IMR-90 (cell line): ENCODE data around the gene EEIG2. TPM values are rescaled to one million over a fixed set of nuclear protein-coding genes. Genes with fewer than 3 reads are reported as not detected.

Experiments used
- ATAC-seq: fragments of 200-7000 bp; cut with Tn5 transposase; 2 replicates; pipeline ENCODE4 v1.9.1; 2020; ENCODE audit warnings: low read depth, mild to moderate bottlenecking, moderate library complexity
- BruUV-seq: library from RNA; stranded (reverse); fragments of 400-500 nt; replicated peaks from 2 replicates; lab custom pipeline; 2021; lab: Mats Ljungman, UMichigan
- CTCF ChIA-PET: fragments of 300-600 bp; formaldehyde crosslinking; extraction: SDS; loops from one replicate; lab custom pipeline; 2021; ENCODE audit warnings: antibody characterized with exemption; lab: Yijun Ruan, JAX
- POLR2A ChIA-PET: fragments of 300-600 bp; sonication (Branson Sonifier 250); formaldehyde crosslinking; loops from one replicate; lab custom pipeline; 2022; ENCODE audit warnings: antibody characterized with exemption; ENCODE audit not compliant: unreplicated experiment; lab: Charles Lee
- DNase-seq: peaks from one replicate; pipeline ENCODE4 v3.0.0; 2013
- H2AFZ ChIP-seq: replicated peaks from 2 replicates; pipeline ENCODE3; 2013; ENCODE audit warnings: low read length, mild to moderate bottlenecking; ENCODE audit not compliant: poor library complexity
- H2AK5ac ChIP-seq: 2 replicates; pipeline ENCODE4 v1.6.1; 2013; ENCODE audit warnings: low read depth, low read length, inconsistent platforms
- H2AK9ac ChIP-seq: replicated peaks from 2 replicates; pipeline ENCODE3; 2013; ENCODE audit warnings: mild to moderate bottlenecking, low read depth, low read length, moderate library complexity; ENCODE audit not compliant: poor library complexity
- H2BK120ac ChIP-seq: 2 replicates; pipeline ENCODE4 v1.6.1; 2013; ENCODE audit warnings: low read depth, low read length, inconsistent platforms
- H2BK15ac ChIP-seq: 3 replicates; pipeline ENCODE4 v1.6.1; 2013; ENCODE audit warnings: low read depth, low read length, inconsistent platforms
- H2BK20ac ChIP-seq: 2 replicates; pipeline ENCODE4 v1.6.1; 2013; ENCODE audit warnings: low read depth, mild to moderate bottlenecking, inconsistent platforms, low read length, moderate library complexity
- H2BK5ac ChIP-seq: 2 replicates; pipeline ENCODE4 v1.6.1; 2013; ENCODE audit warnings: mild to moderate bottlenecking, low read depth, low read length, inconsistent platforms; ENCODE audit not compliant: poor library complexity, severe bottlenecking
- H3K14ac ChIP-seq: replicated peaks from 2 replicates; pipeline ENCODE4 v1.6.1; 2013; ENCODE audit warnings: low read depth, low read length, inconsistent platforms
- H3K18ac ChIP-seq: 2 replicates; pipeline ENCODE4 v1.6.1; 2013; ENCODE audit warnings: low read depth, low read length, control low read depth
- H3K23ac ChIP-seq: 2 replicates; pipeline ENCODE4 v1.6.1; 2013; ENCODE audit warnings: low read depth, low read length, inconsistent platforms
- H3K27ac ChIP-seq: 2 replicates; pipeline ENCODE4 v1.5.1; 2013; ENCODE audit warnings: mild to moderate bottlenecking, control low read depth, low read length; ENCODE audit not compliant: insufficient read depth
- H3K27me3 ChIP-seq: 2 replicates; pipeline ENCODE4 v1.6.1; 2013; ENCODE audit warnings: low read length; ENCODE audit not compliant: control insufficient read depth, insufficient read depth
- H3K36me3 ChIP-seq: 2 replicates; pipeline ENCODE4 v1.6.1; 2013; ENCODE audit warnings: low read length, mixed read lengths; ENCODE audit not compliant: control insufficient read depth, insufficient read depth
- H3K4ac ChIP-seq: 2 replicates; pipeline ENCODE4 v1.6.1; 2013; ENCODE audit warnings: low read depth, low read length, inconsistent platforms
- H3K4me1 ChIP-seq: 2 replicates; pipeline ENCODE4 v1.6.1; 2013; ENCODE audit warnings: low read length, mixed read lengths; ENCODE audit not compliant: control insufficient read depth, insufficient read depth
- H3K4me2 ChIP-seq: 2 replicates; pipeline ENCODE4 v1.6.1; 2013; ENCODE audit warnings: low read depth, mild to moderate bottlenecking, control low read depth, low read length, moderate library complexity
- H3K4me3 ChIP-seq: 2 replicates; pipeline ENCODE4 v1.5.1; 2013; ENCODE audit warnings: low read depth, mild to moderate bottlenecking, control low read depth, low read length, moderate library complexity; ENCODE audit not compliant: insufficient read depth
- H3K56ac ChIP-seq: 2 replicates; pipeline ENCODE4 v1.6.1; 2013; ENCODE audit warnings: low read length, inconsistent platforms; ENCODE audit not compliant: insufficient read depth; ENCODE audit errors: extremely low read depth
- H3K79me1 ChIP-seq, 2 experiments: 2 replicates each; pipeline ENCODE4 v1.6.1; 2013; ENCODE audit warnings: low read length in 2 of 2, inconsistent platforms in 1 of 2, low read depth in 1 of 2
- H3K9ac ChIP-seq: 2 replicates; pipeline ENCODE4 v1.6.1; 2013; ENCODE audit warnings: low read depth, low read length, control low read depth
- H3K9me1 ChIP-seq: 2 replicates; pipeline ENCODE4 v1.6.1; 2013; ENCODE audit warnings: low read length, inconsistent platforms; ENCODE audit not compliant: insufficient read depth
- H3K9me3 ChIP-seq: 2 replicates; pipeline ENCODE4 v1.6.1; 2013; ENCODE audit warnings: low read length; ENCODE audit not compliant: control insufficient read depth, insufficient read depth
- H4K20me1 ChIP-seq: 2 replicates; pipeline ENCODE4 v1.6.1; 2013; ENCODE audit warnings: low read length, inconsistent platforms; ENCODE audit not compliant: insufficient read depth
- H4K5ac ChIP-seq: 2 replicates; pipeline ENCODE4 v1.6.1; 2013; ENCODE audit warnings: mild to moderate bottlenecking, low read depth, low read length, control low read depth
- H4K8ac ChIP-seq, 2 experiments: 2 replicates each; pipeline ENCODE4 v1.6.1; 2013; ENCODE audit warnings: low read depth in 2 of 2, low read length in 2 of 2, control low read depth in 1 of 2, inconsistent platforms in 1 of 2
- H4K91ac ChIP-seq: 2 replicates; pipeline ENCODE4 v1.6.1; 2013; ENCODE audit warnings: low read depth, low read length, inconsistent platforms; ENCODE audit not compliant: insufficient read depth
- BHLHE40 ChIP-seq: fragments of 150-350 bp; IDR thresholded peaks from 2 replicates; pipeline ENCODE4 v1.6.1; 2016; ENCODE audit warnings: mild to moderate bottlenecking, low read depth, low read length
- CEBPB ChIP-seq: IDR thresholded peaks from 2 replicates; pipeline ENCODE4 v1.6.1; 2012; ENCODE audit warnings: low read depth, low read length, improper control_type of control experiment
- CHD1 ChIP-seq: IDR thresholded peaks from 2 replicates; pipeline ENCODE4 v1.6.1; 2012; ENCODE audit warnings: low read depth, low read length, improper control_type of control experiment
- MAFK ChIP-seq: IDR thresholded peaks from 2 replicates; pipeline ENCODE4 v1.6.1; 2012; ENCODE audit warnings: low read depth, low read length, improper control_type of control experiment
- MXI1 ChIP-seq: IDR thresholded peaks from 2 replicates; pipeline ENCODE4 v1.6.1; 2012; ENCODE audit warnings: low read depth, mild to moderate bottlenecking, low read length, moderate library complexity, borderline replicate concordance
- NFE2L2 ChIP-seq: fragments of 150-350 bp; IDR thresholded peaks from 2 replicates; pipeline ENCODE4 v1.6.1; 2016; ENCODE audit warnings: low read depth, mild to moderate bottlenecking, low read length
- WGBS, 2 experiments: methylation state at CpG; one replicate each; pipeline versions ENCODE4 v1.1.5 to v1.1.7; 2013; ENCODE audit warnings: missing lambda C conversion rate in 2 of 2; ENCODE audit not compliant: insufficient read length in 1 of 2; ENCODE audit errors: extremely low coverage in 2 of 2; 5-methylcytosine and 5-hydroxymethylcytosine counted together
- dilution Hi-C: fragments of 300-500 bp; cut with HindIII; formaldehyde crosslinking; loops from one replicate; pipeline ENCODE4 v1.14.3; 2018; ENCODE audit warnings: low sequenced_read_pairs; ENCODE audit not compliant: unreplicated experiment
- in situ Hi-C: fragments of 300-500 bp; cut with MboI; formaldehyde crosslinking; loops from 3 replicates; pipeline ENCODE4 v1.14.3; 2019; ENCODE audit warnings: low sequenced_read_pairs, inconsistent platforms, mixed read lengths
- intact Hi-C: fragments of 100-400 bp; cut with micrococcal nuclease; formaldehyde crosslinking; loops from 2 replicates; pipeline ENCODE4 v1.10.0; 2022
- polyA plus RNA-seq, 3 experiments: library from polyadenylated mRNA; depleted of rRNA; stranded (reverse); fragments of >200 nt; gene quantifications; 2 replicates each; pipeline ENCODE4 v1.2.3, GENCODE V29; 2012; ENCODE audit warnings: low replicate concordance in 1 of 3
- total RNA-seq: library from RNA; depleted of rRNA; stranded (reverse); fragments of >200 nt; gene quantifications from 2 replicates; pipeline ENCODE4 v1.2.3, GENCODE V29; 2012

The EEIG2 gene
- total and polyA plus RNA-seq, 2 of the 4 experiments (the other 2 are of a cell fraction), result 1.7 to 4.8 TPM

DNA sequence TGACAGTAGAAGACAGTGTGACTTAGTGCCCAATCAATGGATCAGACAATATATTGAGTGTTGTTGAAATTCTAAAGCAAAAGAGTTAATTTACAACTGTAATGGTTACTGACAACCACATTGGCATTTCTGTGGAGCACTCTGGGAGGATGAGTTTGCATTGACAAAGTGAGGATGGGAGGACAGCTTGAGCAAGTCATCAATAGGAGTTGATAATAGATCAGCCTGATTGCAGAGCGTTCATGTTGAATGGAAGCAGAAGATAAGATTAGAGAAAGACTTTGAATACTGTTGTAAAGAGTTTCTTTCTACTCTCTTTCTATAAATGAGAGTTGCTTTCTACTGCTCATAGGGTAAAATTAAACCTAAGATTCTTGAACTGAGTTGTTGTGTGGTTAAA, 3.9 kb downstream of the EEIG2 start:
- H3K9me1 ChIP-seq, result peaks cover 2% of the 10 kb centered on the region; the same call in 1 of the 2 replicates
- no peak for ATAC-seq
- no peak overlapping the region for H3K4ac ChIP-seq
- ChIA-PET POLR2A (no interaction called here), CTCF (no interaction called here)
- H2BK120ac ChIP-seq, result no peak overlapping the region
- no peaks in the 10 kb centered on the region; the same call in 1 of the 2 replicates for H3K4me1 ChIP-seq
- no peak overlapping the region for H3K18ac ChIP-seq
- no peak overlapping the region for H2BK5ac ChIP-seq
- no peaks in the 10 kb centered on the region for H3K9me3 ChIP-seq
- dilution Hi-C loops, result no loop called here
- H3K14ac ChIP-seq, result no peak overlapping the region
- no peak overlapping the region for H3K56ac ChIP-seq
- no peaks in the 10 kb centered on the region for H3K36me3 ChIP-seq
- no TSS peak for BruUV-seq
- WGBS, 2 experiments, result no CpG with 5 or more reads among the region's 1 CpG
- TF ChIP-seq MXI1 (no peak), BHLHE40 (no peak), CEBPB (no peak), NFE2L2 (no peak), MAFK (no peak), CHD1 (no peak)
- intact Hi-C loops, result no loop called here
- no peak overlapping the region for H2AFZ ChIP-seq
- no peak overlapping the region for H3K4me3 ChIP-seq
- H4K20me1 ChIP-seq, result no peaks in the 10 kb centered on the region
- DNase-seq, result no peak
- H3K27me3 ChIP-seq, result no peaks in the 10 kb centered on the region
- H4K91ac ChIP-seq, result no peak overlapping the region
- H4K8ac ChIP-seq, result no peak overlapping the region
- in situ Hi-C loops, result no loop called here
- no peak overlapping the region for H3K27ac ChIP-seq
- H2BK20ac ChIP-seq, result no peak overlapping the region
- no peak overlapping the region for H2BK15ac ChIP-seq
- no peak overlapping the region for H4K5ac ChIP-seq
- no peak overlapping the region for H2AK5ac ChIP-seq
- H3K79me1 ChIP-seq, result peaks cover 11 to 44% of the 10 kb centered on the region in 2 experiments
- H3K4me2 ChIP-seq, result no peak overlapping the region
- H3K23ac ChIP-seq, result no peak overlapping the region
- no peak overlapping the region for H3K9ac ChIP-seq
- no peak overlapping the region for H2AK9ac ChIP-seq
